Measurements from ENCODE around the gene MRPS22. TPM values are rescaled to one million over a fixed set of nuclear protein-coding genes. Genes with fewer than 3 reads are reported as not detected.

MRPS22 gene
- total and polyA plus RNA-seq, 2 of the 8 experiments (the other 6 are each of a cell fraction or from before 2014, with no cell fraction given), result 28.3 to 45.8 TPM

GRCh38 chr3:139311557-139311956 is 32.3 kb upstream of the MRPS22 start:
- H2BK20ac ChIP-seq (ENCODE audit: low read length), result no peak overlapping the region
- no peak overlapping the region for H2BK120ac ChIP-seq (replicated peaks; ENCODE audit: low read depth, low read length)
- H3K4me2 ChIP-seq (ENCODE audit: insufficient read depth in 1 of 2, low read depth in 2 of 2, low read length in 2 of 2), result no peak overlapping the region
- H3K4me1 ChIP-seq (replicated peaks in 1 of 4; ENCODE audit: control insufficient read depth in 3 of 4, insufficient read depth in 4 of 4, low read length in 3 of 4), result peaks cover 0 to 6% (median 2%) of the 10 kb centered on the region in 4 experiments; a peak in 5 of 7 replicates
- no peak overlapping the region for H3K23ac ChIP-seq (ENCODE audit: insufficient read length)
- H2BK15ac ChIP-seq (ENCODE audit: low read length), result no peak overlapping the region
- H3K36me3 ChIP-seq (ENCODE audit: control insufficient read depth in 2 of 4, insufficient read depth in 4 of 4, low read length in 3 of 4), result no peaks in the 10 kb centered on the region
- H4K20me1 ChIP-seq (replicated peaks in 1 of 2; ENCODE audit: control insufficient read depth in 1 of 2, insufficient read depth in 2 of 2, low read length in 2 of 2), result no peaks in the 10 kb centered on the region
- H4K8ac ChIP-seq (ENCODE audit: extremely low read depth, insufficient read depth, low read length), result no peak overlapping the region
- H3K4me3 ChIP-seq (ENCODE audit: extremely low read depth in 1 of 4, insufficient read depth in 2 of 4, low read depth in 3 of 4, low read length in 4 of 4), result no peak overlapping the region
- no peak overlapping the region for H3K14ac ChIP-seq (ENCODE audit: insufficient read length)
- H2AFZ ChIP-seq (ENCODE audit: low read length), result no peak overlapping the region
- H3K9me3 ChIP-seq (ENCODE audit: insufficient read depth in 2 of 2, low read depth in 1 of 2, low read length in 1 of 2), result no peaks in the 10 kb centered on the region
- DNase-seq (ENCODE audit: low read depth in 1 of 2, low spot score in 2 of 2) (no peak), FAIRE-seq (no peak)
- no peak overlapping the region for H4K91ac ChIP-seq (replicated peaks; ENCODE audit: insufficient read length, low read length)
- peaks cover 1% of the 10 kb centered on the region; the same call in 1 of the 2 replicates for H3K23me2 ChIP-seq (ENCODE audit: low read depth, low read length)
- no peaks in the 10 kb centered on the region for H3K79me2 ChIP-seq (ENCODE audit: control insufficient read depth in 1 of 2, insufficient read depth in 2 of 2, low read length in 2 of 2)
- no peak overlapping the region for H3K4ac ChIP-seq (replicated peaks; ENCODE audit: insufficient read length, low read depth, low read length)
- H3K9ac ChIP-seq (replicated peaks in 1 of 4; ENCODE audit: extremely low read depth in 1 of 4, low read depth in 3 of 4, low read length in 3 of 4), result no peak overlapping the region
- H2BK12ac ChIP-seq (ENCODE audit: low read depth, low read length), result no peak overlapping the region
- H3K56ac ChIP-seq (replicated peaks; ENCODE audit: insufficient read length, low read depth, low read length), result no peak overlapping the region
- ChIA-PET CTCF (ENCODE audit: partially characterized antibody) (interaction anchor here (1.0 to 12.6 kb wide), 5 partner anchors 4 to 199 kb away, joined by 3 to 103 read pairs (median 4); no protein-coding TSS in a partner anchor), POLR2A (ENCODE audit: partially characterized antibody) (no interaction called here)
- no peak overlapping the region for H4K5ac ChIP-seq (ENCODE audit: insufficient read length, low read depth, low read length)
- no peak overlapping the region for H2AK5ac ChIP-seq (ENCODE audit: low read depth, low read length)
- no peaks in the 10 kb centered on the region for H3K27me3 ChIP-seq (replicated peaks in 1 of 4; ENCODE audit: control insufficient read depth in 3 of 4, extremely low read depth in 1 of 4, insufficient read depth in 3 of 4, low read length in 3 of 4)
- WGBS, 2 experiments (ENCODE audit: extremely low coverage in 1 of 2, insufficient coverage in 1 of 2, insufficient read length in 1 of 2, insufficient replicate concordance in 2 of 2, low coverage in 1 of 2, low lambda C conversion rate in 2 of 2, missing lambda C conversion rate in 1 of 2), result 80% methylated on average over 1 of the region's 1 CpG; no CpG with 5 or more reads in 1 of the 2 experiments
- H3K18ac ChIP-seq (ENCODE audit: extremely low read depth, low read length), result no peak overlapping the region
- no peaks in the 10 kb centered on the region for H3K79me1 ChIP-seq (ENCODE audit: low read depth, low read length)
- no peak overlapping the region for H2BK5ac ChIP-seq (ENCODE audit: low read depth, low read length)
- H3K27ac ChIP-seq (ENCODE audit: low read depth, low read length), result no peak overlapping the region
- no peak for TF ChIP-seq ATF2 (IDR thresholded peaks at IDR 0.05; ENCODE audit: low read length)
- TF ChIP-seq HDAC2 (IDR thresholded peaks at IDR 0.05; ENCODE audit: borderline replicate concordance in 1 of 2, low read depth in 2 of 2, low read length in 2 of 2), result no peak
- TF ChIP-seq CBX5 (IDR thresholded peaks at IDR 0.05; ENCODE audit: low read depth, low read length), result no peak
- TF ChIP-seq RBBP5 (IDR thresholded peaks at IDR 0.05; ENCODE audit: borderline replicate concordance, low read depth, low read length), result no peak
- no peak for TF ChIP-seq SUZ12 (IDR thresholded peaks at IDR 0.05; ENCODE audit: low read length)
- no peak for TF ChIP-seq RAD21 (IDR thresholded peaks at IDR 0.05 in 1 of 2, conservative IDR thresholded peaks at IDR 0.05 in 1 of 2; ENCODE audit: low read depth in 2 of 2, low read length in 2 of 2)
- TF ChIP-seq USF2 (IDR thresholded peaks at IDR 0.05; ENCODE audit: low read length), result no peak
- TF ChIP-seq PHF8 (conservative IDR thresholded peaks at IDR 0.05; ENCODE audit: low read depth, low read length), result no peak
- no peak for TF ChIP-seq KDM4A (IDR thresholded peaks at IDR 0.05; ENCODE audit: low read depth, low read length, severe bottlenecking)
- no peak for TF ChIP-seq JUND (IDR thresholded peaks at IDR 0.05; ENCODE audit: low read length)

All from H1 (cell line).